Measurements from ENCODE around the gene PIM3.

Gene PIM3

DNA sequence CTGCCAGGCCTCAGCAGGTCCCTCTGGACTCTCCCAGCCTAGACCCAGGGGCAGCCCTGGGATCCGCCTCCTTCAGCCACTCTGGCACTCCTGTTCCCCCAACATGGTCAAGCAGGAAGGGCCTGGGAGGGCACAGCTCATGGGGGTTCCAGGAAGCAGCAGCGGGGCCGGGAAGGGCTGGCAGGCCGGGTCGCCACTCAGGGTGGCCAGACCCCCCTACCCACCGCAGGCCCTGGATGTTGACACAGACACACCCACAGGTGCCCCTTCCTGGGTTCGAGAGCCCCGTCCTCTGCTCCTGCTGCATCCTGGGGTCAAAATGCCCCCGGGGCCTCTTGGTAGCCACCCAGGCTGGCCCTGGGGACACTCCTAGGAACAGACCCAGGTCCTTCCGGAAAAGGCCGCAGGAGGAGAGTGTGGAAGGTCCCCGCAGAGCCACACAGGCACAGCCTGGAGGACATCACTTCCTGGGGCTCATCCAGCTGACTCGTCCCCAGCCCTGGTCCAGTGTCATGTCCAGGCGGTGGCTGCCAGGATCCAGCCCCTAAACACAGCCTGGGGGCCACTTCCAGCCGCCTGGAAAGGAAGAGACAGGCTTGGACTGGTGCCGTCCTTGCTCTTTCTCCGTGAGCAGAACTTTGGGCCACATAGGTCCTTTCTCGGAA lies 6.8 kb upstream of the PIM3 start:
- TF ChIP-seq, protein P1, sequence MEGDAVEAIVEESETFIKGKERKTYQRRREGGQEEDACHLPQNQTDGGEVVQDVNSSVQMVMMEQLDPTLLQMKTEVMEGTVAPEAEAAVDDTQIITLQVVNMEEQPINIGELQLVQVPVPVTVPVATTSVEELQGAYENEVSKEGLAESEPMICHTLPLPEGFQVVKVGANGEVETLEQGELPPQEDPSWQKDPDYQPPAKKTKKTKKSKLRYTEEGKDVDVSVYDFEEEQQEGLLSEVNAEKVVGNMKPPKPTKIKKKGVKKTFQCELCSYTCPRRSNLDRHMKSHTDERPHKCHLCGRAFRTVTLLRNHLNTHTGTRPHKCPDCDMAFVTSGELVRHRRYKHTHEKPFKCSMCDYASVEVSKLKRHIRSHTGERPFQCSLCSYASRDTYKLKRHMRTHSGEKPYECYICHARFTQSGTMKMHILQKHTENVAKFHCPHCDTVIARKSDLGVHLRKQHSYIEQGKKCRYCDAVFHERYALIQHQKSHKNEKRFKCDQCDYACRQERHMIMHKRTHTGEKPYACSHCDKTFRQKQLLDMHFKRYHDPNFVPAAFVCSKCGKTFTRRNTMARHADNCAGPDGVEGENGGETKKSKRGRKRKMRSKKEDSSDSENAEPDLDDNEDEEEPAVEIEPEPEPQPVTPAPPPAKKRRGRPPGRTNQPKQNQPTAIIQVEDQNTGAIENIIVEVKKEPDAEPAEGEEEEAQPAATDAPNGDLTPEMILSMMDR (IDR thresholded peaks at IDR 0.05) = no peak
- Histone ChIP-seq H3K27ac (peak overlapping the region in 1 of 2 donors; percentile 27), H3K4me3 (no peak overlapping the region)
- no peak for DNase-seq (ENCODE audit: low spot score)

DNA sequence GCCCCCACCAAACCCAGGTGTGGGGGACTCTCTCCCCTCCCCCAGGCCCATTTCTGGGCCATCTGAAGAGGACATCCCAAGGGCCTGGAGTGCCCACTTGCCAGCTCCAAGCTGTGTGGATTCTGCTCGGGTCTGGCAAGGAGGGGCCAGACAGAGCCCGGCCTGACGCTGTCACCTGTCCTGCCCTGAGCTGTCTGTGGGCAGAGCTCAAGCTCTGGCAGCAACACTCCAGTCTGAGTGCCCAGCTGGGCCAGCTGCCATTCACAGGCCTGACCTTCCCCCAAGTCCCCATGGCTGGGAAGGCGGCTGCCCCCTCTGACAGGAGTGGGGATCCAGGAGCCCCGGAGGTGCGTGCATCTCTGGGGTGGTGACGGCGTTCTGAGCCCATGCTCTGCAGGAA lies 6.2 kb upstream of the PIM3 start:
- TF ChIP-seq, protein P1 (IDR thresholded peaks at IDR 0.05) = no peak

DNA sequence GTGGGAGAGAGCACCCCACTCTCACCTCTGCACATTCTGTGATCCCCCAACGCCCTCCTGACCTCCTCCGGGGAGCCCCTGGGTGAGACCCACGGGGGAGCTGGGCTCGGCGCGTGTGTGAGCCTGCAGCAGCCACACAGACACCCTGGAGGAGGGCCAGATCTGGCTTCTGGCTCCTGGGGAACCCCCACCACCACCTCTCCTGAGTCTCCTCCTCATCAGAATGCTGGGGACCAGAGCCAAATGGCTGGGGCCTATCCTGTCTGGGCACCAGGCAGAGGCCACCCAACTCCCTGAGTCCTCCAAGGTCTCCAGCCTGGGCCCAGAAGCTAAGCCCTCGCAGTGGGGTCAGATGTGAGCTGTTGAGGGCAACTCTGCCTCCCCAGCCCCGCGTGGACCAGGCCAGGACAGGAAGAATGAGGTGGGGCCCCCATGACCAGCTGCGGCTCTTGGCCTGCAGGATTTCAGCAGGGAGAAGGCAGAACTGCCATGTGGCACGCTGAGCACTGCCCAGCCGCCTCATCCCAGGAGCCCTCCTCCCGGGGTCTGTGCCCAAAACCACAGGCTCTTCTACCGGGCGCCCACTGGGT lies 5.5 kb upstream of the PIM3 start:
- no peak overlapping the region for H3K4me3 ChIP-seq
- no peak overlapping the region for H3K27ac ChIP-seq
- DNase-seq (ENCODE audit: low spot score) = no peak
- TF ChIP-seq, protein P1 (IDR thresholded peaks at IDR 0.05) = no peak

More for the DNA sequence above, 6.2 kb upstream of the PIM3 start:
- Histone ChIP-seq H3K4me3 (no peak overlapping the region), H3K27ac (peak overlapping the region in 1 of 2 donors; percentile 27)
- no peak for DNase-seq (ENCODE audit: low spot score)

DNA sequence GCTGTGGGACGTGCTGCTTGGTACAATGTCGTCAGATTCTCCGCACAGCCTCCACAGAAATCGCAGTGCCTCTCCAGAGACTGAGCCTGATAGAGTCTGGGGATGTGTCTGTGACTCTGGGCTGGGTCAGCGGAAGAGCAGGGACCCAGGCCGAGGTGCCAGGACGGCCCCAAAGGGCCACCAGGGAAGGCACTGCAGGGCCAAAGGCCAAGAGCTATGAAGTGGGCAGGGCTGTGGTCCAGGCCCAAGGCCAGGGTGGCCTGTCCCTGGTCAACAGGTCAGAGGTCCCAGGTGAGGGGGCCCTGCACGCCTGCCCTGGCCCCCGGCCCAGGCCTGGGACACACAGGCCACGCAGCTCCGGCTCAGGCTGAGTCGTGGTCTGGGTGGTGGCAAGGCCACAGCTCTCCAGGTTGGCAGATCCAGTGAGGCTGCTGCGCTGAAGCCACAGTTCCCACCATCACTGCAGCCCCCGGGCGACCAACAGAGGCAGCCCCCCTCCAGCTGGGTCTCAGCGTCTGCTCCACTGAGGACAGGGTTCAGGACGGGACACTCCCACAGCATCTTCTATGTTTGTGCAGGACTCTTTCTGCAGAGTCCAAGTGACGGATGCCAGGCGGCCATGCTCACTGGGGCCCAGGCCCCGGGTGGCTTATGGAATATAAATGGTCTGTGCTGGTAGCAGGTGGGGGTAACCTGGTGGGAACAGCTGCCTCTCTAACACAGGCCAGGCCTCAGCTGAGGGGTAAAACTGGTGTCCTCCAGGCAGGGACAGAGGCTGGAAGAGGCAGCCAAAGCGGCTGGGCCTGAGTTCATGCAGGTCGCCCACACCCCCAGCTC lies 4.8 kb upstream of the PIM3 start:
- Histone ChIP-seq H3K4me3 (no peak overlapping the region), H3K27ac (no peak overlapping the region)
- TF ChIP-seq, protein P1 (IDR thresholded peaks at IDR 0.05) = no peak
- no peak for DNase-seq (ENCODE audit: low spot score)

DNA sequence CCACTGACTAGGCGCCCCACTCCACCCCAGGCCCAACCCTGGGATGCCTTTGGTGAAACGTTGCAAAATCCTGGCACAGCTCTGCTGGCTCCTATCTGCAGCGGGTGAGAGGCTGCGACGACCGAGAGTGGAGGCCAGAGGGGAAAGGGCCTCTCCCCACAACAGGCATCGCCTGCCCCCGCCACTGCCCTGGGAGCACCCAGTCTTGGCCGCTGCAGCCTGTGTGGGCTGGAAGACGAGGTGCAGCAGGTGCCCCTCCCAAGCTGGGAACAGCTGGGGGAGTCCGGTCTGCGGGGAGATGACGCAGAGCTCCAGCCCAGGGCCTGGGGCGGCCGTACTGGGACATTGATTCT lies 4.2 kb upstream of the PIM3 start:
- TF ChIP-seq, protein P1 (IDR thresholded peaks at IDR 0.05) = no peak
- DNase-seq (ENCODE audit: low spot score) = no peak
- no peak overlapping the region for H3K27ac ChIP-seq
- H3K4me3 ChIP-seq = no peak overlapping the region

DNA sequence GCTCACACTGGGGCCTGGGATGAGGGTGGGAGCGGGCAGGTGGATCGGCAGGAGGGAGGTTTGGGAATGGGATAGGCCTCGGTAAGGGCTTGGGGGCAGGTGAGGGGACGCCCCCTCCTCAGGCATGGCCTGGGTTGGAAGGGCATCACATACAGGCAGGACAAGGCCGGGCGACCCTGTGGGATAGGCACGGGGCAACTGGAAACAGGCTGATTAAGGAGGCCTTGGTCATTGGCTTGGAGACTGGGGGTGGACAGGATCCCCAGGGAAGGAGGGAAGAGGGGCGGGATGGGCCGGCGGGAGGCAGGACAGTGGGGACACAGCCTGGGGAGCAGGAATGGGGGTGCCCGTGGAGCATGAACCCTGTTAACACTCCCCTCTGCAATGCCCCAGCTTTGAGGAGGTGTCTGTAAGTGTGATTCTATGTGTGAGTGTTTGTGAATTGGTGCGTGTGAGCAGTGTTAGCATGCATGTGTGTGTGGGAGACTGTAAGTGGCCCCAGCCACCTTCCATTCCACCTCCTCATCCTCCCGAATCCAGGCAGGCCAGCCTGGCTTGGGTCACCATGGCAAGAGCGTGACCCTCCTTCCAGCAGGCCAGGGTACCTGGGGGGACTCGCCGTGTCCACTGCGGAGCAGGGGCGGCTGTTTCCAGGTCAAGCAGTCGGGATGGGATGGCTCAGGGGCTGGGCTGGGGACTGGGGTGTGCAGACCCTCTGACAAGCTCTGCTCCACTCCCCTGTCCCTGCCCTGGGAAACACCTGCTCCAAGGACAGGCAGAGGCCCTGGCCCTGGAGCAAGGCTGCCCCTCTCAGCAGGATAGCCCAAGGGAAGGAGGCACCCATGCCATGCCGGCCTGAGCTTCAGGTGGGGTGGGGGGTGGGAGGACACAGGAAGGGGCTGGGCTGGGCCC lies 3.4 kb upstream of the PIM3 start:
- H3K4me3 ChIP-seq = no peak overlapping the region
- TF ChIP-seq, protein P1 (IDR thresholded peaks at IDR 0.05) = no peak
- H3K27ac ChIP-seq = no peak overlapping the region
- no peak for DNase-seq (ENCODE audit: low spot score)
